Measurements from ENCODE around the gene ANKS1B.

ANKS1B gene

DNA sequence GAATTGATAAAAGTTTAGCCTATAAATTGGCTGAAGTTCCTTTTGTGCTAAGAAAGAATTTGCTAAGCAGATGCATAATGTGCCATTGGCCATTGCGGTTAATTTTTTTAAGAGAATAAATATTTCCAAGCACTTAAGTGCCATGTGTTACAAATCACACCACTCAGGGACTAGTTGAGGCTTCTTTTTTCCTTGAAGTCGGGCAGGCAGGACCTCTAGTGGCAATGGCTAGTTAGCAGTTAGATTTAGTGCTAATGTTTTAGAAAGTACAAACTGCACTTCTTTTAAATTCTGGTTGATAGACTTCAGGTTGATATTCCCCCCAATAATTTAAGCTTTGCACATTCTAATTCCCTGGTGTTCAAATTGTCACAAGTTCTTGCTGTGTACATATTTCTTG is 1045.4 kb downstream of the ANKS1B start:
- peak; percentile 58 for DNase-seq (ENCODE audit: low read depth)

DNA sequence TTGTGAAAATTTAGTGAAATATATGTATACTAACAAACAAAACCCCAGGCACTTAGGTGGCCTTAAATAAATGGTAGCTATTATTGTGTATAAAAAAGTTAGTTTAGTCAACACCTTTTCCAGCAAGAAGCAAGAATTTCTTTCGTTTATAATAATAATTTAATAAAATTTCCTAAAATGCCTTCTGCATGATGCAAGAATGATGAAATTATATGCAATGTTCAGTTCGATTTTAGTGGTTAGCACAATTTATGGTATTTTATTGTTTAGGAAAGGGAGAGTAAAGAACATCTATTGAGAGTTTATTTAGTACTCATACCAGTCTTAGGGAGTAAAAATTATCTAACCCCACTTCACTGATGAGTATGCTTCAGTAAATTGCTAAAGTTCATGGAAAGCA is 1048.9 kb downstream of the ANKS1B start:
- no peak for DNase-seq (ENCODE audit: low read depth)

GRCh38 chr12:98922871-98923270 is 1061.9 kb downstream of the ANKS1B start:
- DNase-seq (ENCODE audit: low read depth), result no peak

DNA sequence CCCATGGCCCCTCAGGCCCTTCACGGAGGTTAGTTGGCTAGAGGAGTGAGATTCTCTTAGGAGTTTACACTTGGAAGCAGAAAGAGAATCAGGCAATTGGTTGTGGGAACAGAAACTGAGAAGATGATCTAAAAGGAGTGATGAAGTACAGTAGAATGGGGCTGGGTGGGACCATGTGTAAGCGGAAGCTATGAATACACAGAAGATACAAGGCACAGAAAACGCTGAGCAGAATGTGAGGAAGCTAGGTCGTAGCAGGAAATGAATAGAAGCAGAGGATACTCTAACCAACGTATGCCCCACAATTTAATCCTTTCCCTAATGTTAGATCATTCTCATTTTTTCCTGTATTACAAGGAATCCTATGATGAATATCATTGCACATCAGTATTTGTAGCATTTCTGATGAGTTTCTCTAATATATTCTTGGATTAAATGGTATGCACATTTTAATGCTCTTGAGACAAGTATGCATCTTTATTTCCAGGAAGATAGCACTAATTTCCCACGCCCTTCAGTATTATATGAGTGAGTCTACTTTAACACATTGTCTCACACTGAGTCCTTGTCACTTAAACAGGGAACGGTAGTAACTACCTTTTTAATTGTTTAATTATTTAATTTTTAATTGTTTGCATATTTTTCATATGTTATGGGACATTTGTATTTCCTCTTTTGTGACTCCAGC is 1066.4 kb downstream of the ANKS1B start:
- DNase-seq (ENCODE audit: low read depth), result no peak

- DNase-seq (ENCODE audit: low read depth), result no peak
Measured at GRCh38 chr12:98916106-98916505, 1068.6 kb downstream of the ANKS1B start.

DNA sequence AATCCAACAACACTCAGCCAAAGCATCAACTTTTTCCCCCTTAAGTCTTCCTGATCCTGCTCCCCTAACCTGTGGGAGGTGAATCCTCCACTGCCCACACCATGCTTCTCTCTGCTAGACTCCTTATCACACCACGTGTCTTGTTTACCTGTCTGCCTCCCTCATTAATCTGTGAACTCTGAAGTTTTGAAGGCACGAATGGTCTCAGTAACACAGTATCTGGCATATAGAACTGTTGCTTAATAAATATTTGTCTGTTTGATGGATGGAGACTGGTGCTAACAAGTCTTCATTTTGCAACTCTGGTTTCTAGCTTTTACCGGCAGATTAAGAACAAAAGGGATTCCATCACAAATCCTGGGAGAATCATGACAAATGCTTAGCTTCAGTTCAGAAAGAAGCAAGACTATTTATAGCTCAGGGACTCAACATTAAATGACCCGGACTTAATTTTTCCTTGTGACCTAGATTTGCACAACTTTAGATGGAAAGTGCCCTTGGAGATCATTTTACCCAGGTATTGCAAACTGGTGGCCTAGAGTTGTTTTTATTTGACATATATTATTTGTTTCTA is 1072.2 kb downstream of the ANKS1B start:
- DNase-seq (ENCODE audit: low read depth), result no peak

DNA sequence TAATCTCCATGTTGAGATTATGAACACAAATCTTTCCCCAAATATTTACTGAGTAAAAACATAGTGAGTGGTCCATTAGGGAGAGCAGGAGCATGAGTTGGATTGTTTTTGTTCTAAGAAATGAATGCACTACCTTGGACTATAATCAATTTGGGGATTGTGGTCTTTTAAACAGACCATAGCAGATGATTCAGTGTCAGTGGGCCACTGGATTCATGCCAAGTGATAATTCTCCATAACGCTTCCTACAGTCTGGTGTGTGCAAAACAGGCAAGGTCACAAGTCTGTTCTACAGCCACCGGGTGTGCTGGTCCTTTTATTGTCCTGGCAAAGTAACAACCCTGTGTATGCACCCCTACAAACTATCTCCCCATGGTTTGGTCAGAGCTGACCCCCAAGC is 1073.3 kb downstream of the ANKS1B start:
- DNase-seq (ENCODE audit: low read depth), result no peak

- no peak for DNase-seq (ENCODE audit: low read depth)
Measured at GRCh38 chr12:98909746-98910145, 1075.0 kb downstream of the ANKS1B start.

GRCh38 chr12:98908866-98909265 is 1075.9 kb downstream of the ANKS1B start:
- no peak for DNase-seq (ENCODE audit: low read depth)

DNA sequence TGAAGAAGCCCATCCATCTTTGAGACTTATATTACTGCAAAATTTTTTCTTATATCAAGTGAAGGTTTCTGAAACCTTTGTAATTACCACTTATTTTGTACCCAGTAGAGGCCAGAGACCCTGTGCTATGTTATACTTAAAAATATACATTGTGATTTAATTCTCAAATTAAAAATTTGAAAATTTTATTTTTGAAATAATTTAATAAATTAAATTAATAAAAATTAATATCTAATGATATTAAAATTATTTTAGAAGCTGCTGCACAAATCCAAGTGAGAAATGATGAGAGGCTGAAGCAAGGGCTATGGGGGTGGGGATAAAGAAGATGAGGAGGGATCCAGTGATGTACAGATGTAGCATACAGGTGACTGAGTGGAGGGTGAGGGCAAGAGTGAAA is 1080.9 kb downstream of the ANKS1B start:
- no peak for DNase-seq (ENCODE audit: low read depth)

DNA sequence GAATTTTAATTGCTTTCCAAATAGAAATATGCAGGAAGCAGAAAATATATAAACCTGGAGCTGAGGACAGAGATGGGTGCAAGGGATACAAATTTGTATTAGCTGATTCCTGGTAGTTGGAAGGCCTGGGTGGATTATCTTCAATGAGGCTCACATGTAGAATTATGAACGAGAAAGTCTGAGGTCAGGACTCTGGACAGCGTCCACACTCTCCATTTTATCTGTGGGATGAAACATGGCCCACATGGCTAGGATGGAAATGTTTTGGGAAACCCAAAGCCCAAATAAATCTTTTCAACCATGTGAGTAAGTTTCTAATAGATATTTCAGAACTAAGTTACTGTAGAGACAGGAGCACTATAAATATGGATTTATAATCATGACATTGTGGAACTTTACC is 1083.5 kb downstream of the ANKS1B start:
- no peak for DNase-seq (ENCODE audit: low read depth)

DNA sequence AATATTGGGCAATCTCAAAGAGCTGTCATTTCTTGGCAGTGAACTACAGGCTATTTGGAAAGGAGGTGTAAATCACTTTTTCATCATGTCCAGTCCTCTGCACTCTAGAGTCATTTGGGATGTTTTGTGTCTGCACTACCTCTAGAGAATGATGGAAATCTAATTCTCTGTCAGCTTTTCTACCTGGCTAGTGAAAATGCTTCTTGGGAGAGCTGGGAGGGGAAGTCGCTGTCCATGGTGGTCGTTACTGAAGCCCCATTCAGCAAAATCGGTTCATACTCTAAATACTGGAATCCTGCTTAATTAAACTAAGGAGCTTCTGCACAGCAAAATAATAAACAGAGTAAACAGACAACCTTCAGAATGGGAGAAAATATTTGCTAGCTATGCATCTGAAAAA is 1087.8 kb downstream of the ANKS1B start:
- peak; percentile 10 for DNase-seq (ENCODE audit: low read depth)

DNA sequence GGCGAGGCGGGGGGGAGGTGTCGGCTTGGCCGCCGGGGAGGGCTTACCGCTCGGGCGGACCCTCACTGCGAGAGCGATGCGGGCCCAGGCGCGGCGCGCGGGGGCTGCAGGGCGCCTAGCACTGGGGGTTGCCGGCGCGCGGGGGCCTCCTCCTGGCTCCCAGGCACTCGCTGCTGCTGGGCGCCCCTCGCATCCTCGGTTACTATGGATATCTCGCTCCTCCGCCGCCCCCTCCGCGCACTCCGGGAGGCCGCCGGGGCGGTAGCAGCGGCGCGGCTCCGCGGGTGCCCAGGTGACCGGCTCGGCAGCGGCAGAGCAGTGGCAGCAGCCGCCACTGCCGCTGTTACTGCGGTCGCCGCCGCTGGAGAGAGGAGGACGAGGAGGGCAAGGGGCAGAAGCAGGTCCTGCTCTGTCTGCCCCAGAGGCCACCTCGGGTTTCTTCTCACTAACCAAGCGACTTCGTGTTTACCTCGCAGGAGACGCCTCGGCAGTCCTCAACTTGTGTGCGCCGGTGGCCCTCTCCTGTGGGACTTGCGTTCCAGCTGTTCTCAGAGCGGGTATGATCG is 1089.6 kb downstream of the ANKS1B start:
- DNase-seq (ENCODE audit: low read depth), result no peak

GRCh38 chr12:98894412-98895085 is 1090.2 kb downstream of the ANKS1B start:
- DNase-seq (ENCODE audit: low read depth), result no peak

GRCh38 chr12:98893675-98894411 is 1090.9 kb downstream of the ANKS1B start:
- no peak for DNase-seq (ENCODE audit: low read depth)

- DNase-seq (ENCODE audit: low read depth), result no peak
Measured at GRCh38 chr12:98893126-98893674, 1091.5 kb downstream of the ANKS1B start.

DNA sequence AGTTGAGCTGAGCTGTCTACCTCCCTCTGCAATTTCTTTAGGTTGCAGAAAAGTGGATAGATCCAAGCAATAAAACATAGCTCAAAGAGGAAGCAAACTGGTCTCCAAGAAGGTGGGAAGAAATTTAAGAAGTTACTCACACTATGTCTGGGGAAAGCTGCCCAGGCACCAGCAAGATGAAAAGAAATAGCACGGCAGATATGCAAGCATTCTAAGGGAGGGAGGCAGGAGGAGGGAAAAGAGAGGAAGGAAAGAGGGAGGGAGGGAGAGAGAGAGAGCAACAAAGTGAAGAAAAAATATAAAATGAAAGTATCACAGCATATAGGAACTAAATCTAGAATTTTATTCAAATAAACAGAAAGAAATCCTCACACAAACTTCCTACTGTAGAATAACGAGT is 1099.0 kb downstream of the ANKS1B start:
- no peak for DNase-seq (ENCODE audit: low read depth)

DNA sequence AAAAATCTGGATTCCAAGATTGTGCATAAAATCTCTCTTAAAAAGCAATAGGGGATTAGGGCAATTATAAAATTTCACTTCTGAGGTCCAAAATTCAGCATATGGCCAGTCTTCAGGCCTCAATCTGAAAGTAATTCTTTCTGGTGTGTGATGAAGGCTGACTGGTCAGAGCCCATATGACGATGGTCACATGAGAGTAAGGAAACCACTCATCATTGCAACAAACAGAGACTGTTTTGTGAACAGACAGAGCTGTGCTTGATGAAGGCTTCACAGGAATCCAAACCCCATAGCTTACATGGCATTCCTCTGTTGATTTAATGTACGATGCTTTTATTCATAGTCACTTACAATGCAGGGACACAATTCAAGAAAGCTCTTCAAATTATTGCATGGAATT is 1101.5 kb downstream of the ANKS1B start:
- no peak for DNase-seq (ENCODE audit: low read depth)

DNA sequence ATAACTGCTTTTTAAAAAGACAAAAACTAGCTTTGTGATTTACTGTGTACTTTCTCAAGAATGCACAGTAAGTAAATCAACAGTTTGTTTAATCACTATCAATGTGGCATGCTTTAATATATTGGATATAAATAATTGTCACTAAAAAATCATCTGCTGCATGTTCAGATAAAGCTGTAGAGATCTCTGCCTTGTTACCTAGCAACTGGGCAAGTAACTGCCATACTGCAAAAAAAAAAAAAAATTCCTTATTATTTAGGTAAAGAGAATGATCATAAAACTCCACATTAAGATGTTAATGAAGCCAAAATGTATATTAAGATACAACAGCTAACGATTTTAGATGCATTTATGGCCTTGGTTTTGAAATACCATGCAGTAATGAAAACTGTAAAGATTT is 1102.2 kb downstream of the ANKS1B start:
- no peak for DNase-seq (ENCODE audit: low read depth)

DNA sequence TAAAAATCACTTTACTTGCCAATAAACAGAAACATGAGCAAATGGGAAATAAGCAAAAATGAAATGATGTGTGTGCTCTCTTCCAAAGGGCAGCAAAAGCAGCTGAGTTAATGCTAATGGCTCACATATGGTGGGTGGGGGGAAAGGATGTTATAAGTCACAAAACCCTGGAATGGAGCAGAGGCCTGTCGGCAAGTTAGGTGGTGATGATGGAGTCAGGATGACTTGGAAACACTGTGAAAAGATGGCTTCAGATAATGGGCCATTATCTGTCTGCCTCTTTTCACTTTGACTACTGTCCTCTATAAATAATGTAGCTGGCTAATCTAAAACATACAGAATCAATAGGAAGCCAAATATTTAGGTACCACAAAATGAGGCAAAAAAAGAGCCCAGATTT is 1111.0 kb downstream of the ANKS1B start:
- no peak for DNase-seq (ENCODE audit: low read depth)

GRCh38 chr12:98870504-98870903 is 1114.2 kb downstream of the ANKS1B start:
- DNase-seq (ENCODE audit: low read depth), result no peak

DNA sequence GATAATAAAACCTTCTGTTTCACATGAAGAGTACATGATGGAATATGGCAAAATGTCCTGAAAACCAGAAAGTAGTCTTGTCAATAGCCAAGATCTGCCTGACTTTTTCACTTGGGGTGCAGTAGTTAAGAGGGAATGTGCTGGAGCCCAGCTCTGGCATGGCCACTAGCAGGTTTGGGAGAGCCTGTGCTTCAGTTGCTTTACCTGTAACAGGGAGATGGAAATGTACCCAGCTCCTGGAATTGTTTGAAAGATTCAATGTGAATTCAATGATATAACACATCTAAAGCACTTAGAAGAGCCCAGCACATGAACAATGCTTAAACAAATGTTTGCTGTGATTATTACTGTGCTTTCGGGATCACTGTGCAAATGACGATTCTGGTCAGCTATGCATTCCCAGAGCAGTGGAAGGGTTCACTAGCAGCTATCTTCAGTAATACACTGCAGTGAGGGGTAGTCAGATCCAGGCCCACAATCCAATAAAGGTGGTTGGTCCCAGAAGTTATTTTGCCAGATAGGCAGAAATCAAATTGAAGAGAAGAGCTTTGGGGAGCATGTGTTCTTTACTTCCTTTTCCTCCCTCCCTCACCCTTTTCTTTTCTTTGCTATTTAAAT is 1114.7 kb downstream of the ANKS1B start:
- no peak for DNase-seq (ENCODE audit: low read depth)
